Endothelial cell of umbilical vein (primary cell): ENCODE results near the gene ZNF341.

Source experiments
- CTCF ChIP-seq, 2 donors: IDR thresholded peaks; 1 replicate in 1 of 2; 2 replicates in 1 of 2; pipeline ENCODE4 v1.5.1; 2011; ENCODE audit warnings: low read length in 2 of 2, mild to moderate bottlenecking in 2 of 2, moderate library complexity in 2 of 2, control low read depth in 1 of 2, inconsistent platforms in 1 of 2, low read depth in 1 of 2; ENCODE audit not compliant: insufficient read depth in 1 of 2; ENCODE audit errors: extremely low read depth in 1 of 2
- EZH2 ChIP-seq: IDR thresholded peaks from 2 replicates; pipeline ENCODE4 v1.6.1; 2012; ENCODE audit warnings: borderline replicate concordance, low read depth, mild to moderate bottlenecking, moderate library complexity, low read length, inconsistent platforms; ENCODE audit not compliant: severe bottlenecking
- FOS ChIP-seq: IDR thresholded peaks from 2 replicates; pipeline ENCODE4 v1.6.1; 2011; ENCODE audit warnings: mild to moderate bottlenecking, low read length, moderate library complexity, borderline replicate concordance; ENCODE audit not compliant: insufficient read depth
- JUN ChIP-seq: IDR thresholded peaks from 2 replicates; pipeline ENCODE4 v1.6.1; 2011; ENCODE audit warnings: borderline replicate concordance, low read depth; ENCODE audit not compliant: insufficient read length, insufficient read depth
- MAX ChIP-seq: IDR thresholded peaks from 2 replicates; pipeline ENCODE4 v1.6.1; 2011; ENCODE audit not compliant: insufficient read depth, insufficient read length
- MYC ChIP-seq: IDR thresholded peaks from one replicate; pipeline ENCODE4 v1.6.1; 2011; ENCODE audit warnings: mild to moderate bottlenecking, low read depth, low read length
- POLR2A ChIP-seq: IDR thresholded peaks from 2 replicates; pipeline ENCODE4 v1.6.1; 2012; ENCODE audit warnings: low read depth, mild to moderate bottlenecking, control low read depth, low read length
- POLR2AphosphoS5 ChIP-seq: IDR thresholded peaks from 2 replicates; pipeline ENCODE4 v1.6.1; 2012; ENCODE audit warnings: low read depth, mild to moderate bottlenecking, control low read depth, low read length, moderate library complexity; ENCODE audit not compliant: insufficient read depth

GRCh38 chr20:33836277-33836676 is 104.5 kb downstream of the ZNF341 start:
- TF ChIP-seq CTCF (IDR thresholded peaks at IDR 0.05; ENCODE audit: extremely low read depth in 1 of 2, insufficient read depth in 1 of 2, low read depth in 1 of 2, low read length in 2 of 2) = no peak
- no peak for TF ChIP-seq MAX
- TF ChIP-seq POLR2A = no peak
- no peak for TF ChIP-seq EZH2
- TF ChIP-seq MYC = no peak
- no peak for TF ChIP-seq JUN
- no peak for TF ChIP-seq POLR2AphosphoS5
- no peak for TF ChIP-seq FOS
